Stimulated activated CD4-positive, alpha-beta T cell treated with anti-CD3 and anti-CD28 coated beads, Interleukin-12 subunit alpha, Interleukin-12 subunit beta, amount 100 ng/mL, for 24 hours (primary cell): ENCODE data around the gene CTNND2.

Experiments used
- DNase-seq, 2 experiments: peaks; one replicate each; pipeline ENCODE4 v3.0.0-alpha.2; 2020; ENCODE audit warnings: low read depth in 2 of 2

The CTNND2 gene

DNA sequence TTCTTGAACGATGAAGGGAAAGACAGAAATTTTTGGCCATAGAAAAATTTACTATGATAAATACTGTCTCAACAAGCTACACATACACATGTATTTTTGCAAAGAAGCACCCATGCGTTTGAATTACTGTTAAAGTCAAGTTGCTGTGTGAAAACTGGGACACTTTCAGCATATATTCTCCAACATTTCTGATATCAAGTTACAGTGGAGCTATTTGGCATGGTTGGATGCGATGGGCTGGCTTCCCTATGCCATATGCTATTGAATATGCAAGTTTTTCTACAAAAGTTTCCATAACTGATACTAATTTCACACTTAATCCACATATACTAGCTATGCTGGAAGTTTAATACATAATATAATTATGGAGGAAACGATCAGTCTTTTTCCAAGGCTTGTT, 381.4 kb downstream of the CTNND2 start:
- no peak for DNase-seq

DNA sequence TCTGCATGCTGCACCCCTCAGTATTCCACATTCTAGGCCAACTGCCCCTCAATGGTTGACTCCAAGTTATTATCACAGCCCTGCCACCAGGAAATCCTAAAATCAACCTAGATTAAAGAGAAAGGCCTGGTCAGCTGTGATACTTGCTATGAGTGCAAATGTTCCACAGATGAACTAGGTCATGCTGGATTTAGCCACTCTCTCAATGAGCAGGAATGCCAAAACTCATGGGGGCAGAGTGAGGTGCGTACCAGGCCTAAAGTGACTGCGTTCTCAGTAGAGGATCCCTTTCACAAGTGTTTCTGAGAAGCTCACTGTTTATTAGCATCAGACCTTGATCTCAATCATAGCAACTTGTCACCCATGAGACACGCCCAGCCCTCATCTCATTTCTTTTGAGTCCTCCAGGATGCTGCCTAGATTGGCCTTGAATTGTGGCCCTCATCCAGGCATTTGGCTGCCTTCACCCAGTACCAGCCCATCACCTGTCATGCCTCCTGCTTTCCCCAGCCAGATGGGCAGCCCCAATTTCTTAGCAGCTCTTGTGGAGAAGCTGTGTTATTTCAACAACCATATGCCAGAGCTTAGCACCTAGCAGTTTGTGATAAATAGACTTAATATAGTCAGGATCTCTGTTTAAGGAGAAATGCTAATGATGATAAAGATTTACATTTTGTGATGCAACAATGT, 383.9 kb downstream of the CTNND2 start:
- DNase-seq, result no peak

DNA sequence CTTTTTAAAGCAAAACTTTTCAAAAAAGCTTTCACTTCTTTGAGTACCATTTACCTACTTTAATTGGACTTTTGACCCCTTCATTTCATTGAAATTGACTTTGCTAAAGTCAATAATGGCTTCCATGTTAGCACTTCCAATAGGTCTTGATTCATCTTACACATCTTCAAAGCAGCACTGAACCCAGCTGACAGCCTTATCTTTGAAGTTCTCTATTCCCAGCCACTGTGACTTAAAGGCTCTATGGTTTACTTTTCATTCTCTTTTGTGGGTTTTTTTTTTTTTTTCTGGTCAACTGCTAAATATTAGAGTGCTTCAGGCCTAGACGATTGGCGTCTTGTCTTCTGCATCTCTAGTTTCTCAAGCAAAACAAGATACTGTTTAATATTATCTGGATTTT, 385.0 kb downstream of the CTNND2 start:
- no peak for DNase-seq

DNA sequence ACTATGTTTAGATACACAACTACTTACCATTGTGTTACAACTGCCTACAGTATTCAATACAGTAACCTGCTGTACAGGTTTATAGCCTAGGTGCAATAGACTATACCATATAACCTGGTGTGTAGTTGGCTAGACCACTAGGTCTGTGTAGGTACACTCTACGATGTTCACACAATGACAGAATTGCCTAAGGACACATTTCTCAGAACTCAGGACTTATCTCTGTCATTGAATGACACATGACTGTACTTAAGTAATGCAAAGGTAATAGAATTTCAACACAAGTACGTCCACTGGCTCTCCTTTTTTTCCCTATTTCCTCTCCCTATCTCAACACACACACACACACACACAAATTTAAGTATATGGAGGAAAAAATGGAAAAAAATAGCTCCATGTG, 385.6 kb downstream of the CTNND2 start:
- no peak for DNase-seq

DNA sequence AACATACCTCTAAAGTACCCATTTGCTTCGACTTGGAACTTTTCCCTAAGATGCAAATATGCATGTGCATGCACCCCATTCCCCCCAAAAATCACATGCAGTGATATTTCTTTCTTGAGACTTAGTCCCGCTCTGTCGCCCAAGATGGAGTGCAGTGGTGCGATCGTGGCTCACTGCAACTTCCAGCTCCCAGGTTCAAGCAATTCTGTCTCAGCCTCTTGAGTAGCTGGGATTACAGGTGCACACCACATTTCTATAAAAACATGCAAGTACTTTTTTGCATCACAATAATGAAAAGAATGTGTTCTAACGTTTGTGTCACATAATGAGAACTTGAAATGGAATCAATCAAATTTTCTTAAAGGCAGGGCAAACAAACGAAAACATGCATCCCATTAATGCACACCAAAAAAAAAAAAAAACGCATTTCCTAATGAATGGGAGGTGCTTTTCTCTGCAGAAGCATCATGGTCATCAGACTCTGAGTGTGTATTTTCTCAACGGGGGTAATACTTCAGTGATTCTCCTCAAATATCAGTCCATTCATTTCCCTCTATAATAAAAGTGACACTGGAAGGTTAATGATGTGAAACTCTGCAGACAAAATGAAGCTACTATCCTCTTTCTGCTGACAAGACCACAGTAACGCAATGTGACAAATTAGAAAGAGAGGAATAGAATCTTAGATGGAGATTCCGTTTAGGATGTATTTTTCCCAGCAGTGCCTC, 389.4 kb downstream of the CTNND2 start:
- no peak for DNase-seq

DNA sequence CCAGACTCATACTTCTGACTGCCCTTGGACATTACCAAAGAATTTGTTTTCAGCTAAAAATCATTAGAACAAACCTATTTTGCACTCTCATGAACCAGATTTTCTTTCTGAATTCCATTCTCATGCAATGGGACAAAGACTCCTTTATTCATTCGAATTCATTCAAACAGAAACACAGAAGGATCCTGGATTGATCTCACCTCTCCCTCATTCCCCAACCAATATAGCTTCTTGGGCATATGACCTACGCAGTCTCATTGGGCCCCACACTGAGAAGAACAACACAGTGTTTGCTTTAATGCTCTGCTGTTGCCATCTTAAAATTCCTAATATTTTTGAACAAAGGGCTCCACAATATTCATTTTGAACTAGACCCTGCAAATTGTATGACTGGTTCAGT, 392.4 kb downstream of the CTNND2 start:
- no peak for DNase-seq

DNA sequence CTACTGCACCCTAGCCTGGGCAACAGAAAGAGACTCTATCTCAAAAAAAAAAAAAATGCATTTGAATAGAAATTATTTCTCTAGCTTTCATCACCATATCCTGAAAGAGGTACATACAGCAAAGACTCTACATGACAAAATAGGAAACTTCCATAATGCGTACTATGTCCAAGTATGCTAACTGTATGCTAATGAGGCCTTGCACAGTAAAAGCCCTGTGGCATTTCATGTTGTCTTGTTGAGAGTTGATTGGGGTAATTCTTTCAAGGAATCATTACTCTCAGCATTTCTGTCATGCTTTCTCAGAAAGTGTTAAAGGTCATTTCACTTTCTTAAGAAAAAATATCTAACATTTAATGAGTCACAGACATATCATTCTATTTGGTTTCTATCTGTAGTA, 393.4 kb downstream of the CTNND2 start:
- no peak for DNase-seq

DNA sequence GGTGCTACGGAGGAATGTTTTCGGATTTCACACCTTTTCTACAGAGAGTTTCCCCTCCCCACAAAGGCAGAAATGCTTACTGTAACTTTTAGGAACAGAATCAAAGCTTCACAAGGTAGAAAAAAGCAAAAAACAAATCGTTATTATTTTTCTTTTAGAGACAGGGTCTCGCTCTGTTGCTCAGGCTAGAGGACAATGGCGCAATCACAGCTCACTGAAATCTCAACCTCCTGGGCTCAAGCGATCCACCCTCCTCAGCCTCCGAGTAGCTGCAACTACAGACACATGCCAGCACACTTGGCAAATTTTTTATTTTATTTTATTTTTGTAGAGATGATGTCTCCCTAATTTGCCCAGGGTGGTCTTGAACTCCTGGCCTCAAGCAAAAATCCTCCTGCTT, 394.5 kb downstream of the CTNND2 start:
- no peak for DNase-seq

DNA sequence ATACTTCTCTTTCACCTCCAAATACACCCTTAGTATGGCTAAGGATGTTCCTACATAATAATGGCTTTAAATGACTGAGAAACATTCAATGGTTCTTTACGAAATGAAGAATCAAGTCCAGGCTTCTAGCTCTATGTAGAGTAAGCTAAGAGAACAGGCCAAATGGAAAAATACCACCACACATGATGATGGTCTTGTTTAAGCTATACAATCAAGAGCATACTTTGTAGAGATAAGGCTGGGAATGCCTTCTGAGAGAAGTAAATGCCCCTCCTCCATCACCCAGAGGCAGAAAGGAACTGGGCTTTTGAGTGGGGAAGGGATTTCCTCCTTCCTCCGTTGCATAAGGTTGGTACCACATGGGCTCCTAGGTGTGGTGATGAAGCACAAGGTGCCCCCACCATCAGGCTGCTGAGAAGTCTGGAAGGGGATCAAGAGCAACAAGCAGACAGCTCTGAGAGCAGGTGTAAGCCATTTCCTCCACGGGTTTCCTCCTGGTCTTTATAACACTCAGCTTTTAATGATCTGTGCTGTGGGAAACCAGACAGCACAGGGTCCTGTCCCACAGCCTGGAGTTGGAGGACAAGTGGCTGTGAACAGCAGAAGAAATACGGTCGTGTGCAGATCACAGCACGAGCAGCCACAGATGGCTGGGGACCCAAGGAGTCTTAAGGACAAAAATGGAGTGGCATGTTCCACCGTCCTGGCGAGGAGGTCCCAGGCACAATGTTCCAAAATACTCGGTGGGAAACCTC, 396.9 kb downstream of the CTNND2 start:
- no peak for DNase-seq

DNA sequence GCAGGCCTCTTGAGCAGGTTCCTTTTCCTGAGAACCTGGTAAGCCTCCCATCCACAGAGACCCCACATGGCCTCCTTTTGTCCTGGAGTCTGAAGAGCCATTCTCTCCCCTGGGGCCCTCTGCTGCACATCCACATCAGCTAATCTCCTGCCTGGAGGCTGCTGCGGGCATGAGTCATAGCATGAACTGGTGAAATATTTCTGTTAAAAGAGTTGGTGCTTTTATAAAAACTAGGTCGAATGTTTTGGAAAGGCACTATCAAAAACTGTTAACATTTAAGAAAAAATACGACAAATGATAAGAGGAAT, 399.4 kb downstream of the CTNND2 start:
- DNase-seq, result no peak

DNA sequence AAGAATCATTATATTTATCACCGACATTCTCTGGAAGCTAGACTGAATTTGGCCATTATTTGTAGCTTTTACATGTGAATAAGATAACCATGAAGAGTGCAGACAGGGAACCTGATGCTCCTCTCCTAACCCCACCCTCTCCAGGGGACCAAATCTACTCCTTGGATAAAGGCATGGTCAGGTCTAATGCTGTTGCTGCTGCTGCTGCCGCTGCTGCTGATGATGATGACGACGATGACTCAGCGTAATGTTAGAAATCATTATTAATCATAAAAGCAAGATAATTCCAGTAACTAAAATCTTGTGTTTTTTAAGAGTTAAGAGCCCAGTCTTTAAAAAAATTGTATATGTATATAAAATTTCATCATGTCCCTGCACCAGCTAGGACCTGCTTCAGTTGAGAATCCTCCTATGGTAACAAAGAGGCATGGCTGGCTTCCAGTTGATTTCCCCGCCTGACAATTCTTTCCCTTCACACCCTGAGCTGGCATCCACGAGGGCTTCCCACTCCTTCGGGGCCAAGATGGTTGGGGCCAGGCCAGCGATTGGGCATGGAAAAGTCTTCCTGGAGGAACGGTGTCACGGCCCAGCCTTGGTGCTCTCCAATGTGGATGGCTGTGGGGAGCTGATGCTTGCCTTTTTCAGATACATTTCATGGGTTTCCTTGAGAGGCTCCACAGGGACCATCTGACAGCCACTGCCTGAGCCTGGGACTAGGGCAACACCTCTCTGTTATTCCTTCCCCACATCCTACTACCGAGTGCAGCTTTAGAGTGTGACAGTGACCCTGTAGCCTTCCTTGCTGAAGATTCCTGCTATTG, 400.0 kb downstream of the CTNND2 start:
- DNase-seq, result no peak

DNA sequence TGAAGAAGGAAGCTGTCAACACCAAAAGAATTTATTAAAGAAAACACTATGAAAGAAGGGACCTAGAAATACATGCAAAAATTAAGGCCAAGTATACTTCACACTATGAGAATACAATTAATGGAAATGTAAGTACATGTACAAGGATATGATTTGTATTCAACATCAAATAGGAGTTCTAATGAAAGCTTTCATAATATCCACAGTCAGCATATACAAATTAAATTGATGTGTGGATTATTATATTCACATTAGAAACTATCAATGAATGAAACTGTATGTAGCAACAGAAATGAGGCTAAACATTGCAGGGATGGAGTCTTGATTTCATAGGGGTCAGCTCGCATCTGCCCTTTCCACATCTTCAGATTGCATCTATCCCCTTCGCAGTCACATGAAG, 401.5 kb downstream of the CTNND2 start:
- no peak for DNase-seq

DNA sequence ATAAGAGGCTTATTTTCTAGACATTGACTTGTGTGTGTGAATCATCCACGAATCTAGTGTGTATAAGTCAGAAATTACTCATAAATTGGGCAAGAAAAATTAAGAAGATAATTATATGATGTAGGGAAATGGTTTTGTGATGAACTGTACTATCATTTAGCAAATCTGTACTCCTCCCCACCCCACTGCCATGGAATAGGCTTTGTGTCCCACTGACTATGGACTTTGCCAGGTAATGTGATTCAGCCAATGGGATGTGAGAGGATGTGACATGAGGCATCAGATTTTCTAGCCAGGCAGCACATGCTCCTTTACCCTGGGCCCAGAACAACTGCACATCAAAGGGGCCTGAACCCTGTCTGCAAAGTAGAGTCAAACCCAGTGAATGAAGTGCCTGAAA, 406.6 kb downstream of the CTNND2 start:
- no peak for DNase-seq

DNA sequence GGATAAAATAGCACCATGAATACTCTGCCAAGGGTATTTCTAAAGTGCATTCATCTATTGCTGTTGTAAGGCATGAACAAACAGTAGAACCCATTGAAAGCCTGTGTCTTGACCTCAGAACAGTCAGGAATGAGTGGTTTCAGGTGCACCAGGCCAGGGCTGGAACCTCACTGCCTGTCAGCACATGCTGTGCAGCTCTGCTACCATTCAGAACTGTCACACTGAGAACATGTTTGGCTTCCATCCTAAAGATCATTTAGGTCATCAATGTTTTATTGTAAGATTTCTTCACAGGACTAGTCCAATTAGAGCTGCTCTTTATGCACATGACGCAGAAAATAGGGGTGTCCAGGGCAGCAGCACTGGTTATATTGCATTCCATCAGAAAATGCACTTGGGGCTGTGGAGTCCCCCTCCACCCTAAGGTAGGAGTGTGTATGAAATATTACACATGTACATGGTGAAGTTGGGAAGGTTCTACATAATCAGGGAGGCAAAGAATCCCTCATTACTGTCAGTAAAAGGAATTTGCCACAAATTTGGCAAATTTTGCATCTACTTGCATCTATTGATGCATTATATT, 408.0 kb downstream of the CTNND2 start:
- DNase-seq, result no peak

DNA sequence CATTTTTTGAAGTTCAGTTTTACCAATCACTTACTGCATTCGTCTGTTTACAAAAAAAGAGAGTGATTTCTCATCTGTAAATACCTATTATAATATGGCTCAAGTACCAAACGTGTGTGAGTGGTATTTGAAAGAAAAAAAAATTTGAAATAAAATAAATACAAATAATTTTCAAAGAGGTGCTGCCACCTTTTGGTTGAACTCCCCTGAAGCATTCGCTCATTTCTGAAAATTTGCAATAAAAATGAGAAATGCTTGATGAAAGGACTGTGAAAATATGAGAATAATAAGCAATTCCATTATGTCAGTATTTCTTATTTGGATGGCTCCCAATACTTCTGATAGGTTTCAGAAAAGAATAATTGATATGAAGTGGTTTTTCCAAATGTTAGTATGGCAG, 409.9 kb downstream of the CTNND2 start:
- no peak for DNase-seq

DNA sequence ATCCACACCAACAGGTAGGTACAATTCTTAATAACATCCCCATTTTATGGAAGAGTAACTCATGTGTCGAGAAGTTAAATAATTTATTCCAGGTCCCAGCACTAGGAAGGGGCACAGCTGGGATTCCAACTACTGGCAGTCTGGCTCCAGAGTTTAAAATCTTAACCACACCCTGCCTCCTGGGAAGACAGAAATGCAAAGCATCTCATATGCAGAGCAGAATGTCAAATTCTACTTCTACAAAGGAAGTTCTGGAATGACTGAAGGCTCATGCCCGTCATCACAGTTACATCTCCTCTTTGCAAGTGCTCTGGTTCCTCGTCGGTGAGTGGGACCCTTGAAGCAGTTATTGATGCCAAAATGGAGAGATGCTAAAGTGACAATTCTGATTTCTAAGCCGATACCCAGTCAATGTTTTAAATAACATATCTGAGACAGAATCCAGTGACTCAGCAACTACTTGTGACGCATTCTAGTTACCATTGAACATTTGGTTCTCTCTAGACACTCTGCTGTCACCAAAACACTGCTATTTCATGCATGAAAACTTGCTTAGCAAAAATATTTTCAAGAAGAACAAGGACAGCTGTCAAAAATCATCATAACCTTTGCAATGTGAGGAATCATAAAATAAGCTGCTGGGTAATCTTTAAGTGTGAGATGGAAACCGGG, 412.7 kb downstream of the CTNND2 start:
- no peak for DNase-seq

DNA sequence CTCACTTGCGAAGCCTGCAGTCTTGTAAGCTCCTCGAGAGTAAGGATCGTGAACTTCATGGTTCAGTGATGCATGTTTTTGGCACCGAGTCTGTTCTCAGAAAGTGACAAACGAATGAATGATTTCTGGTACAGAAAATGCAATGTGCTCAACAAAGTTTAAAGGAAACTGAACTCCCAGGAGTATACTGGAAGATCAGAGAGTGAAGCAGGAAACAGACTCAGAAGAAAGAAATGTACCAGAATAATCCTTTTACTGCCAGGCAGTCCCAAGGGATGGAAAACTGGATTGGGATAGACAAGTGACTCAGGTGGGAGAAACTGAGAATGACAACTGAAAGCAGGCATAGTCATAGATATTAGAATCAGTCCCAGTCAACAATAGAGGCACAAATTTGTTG, 420.6 kb downstream of the CTNND2 start:
- no peak for DNase-seq

DNA sequence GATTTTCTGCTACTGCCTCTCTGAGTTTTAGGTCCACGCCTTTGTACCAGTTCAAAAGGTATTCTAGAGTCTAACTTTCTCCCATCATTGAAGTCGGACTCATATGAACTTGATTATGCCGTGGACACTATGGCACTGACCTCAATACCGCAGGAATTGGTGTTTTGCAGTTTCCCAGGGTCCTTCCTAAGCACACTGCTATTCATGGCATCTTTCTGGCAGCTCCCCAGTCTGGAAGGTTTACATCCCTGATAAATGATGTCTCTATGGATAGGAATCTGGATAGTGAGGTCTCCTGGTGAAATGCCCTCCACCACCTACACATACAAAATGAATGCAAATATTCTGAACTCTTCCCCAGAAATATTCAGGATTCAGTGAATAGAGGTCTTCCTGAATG, 422.2 kb downstream of the CTNND2 start:
- no peak for DNase-seq

DNA sequence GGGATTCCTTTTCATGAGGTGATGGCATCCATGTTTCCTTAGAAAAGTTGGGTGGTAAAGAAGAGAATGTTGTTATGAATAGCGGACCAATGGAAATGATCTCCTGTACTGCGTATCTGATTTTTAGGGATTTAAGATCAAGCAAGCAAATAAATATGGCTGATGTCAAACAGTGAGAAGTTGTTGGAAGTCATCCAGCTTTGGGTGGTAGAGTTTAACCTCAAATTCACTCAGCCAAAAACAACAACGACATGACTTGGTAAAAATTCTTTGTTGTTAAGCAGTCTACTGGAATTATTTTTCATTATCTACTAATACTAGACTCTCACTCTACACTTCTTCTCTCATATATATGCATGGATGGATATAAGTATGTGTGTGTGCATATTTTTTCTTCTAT, 426.5 kb downstream of the CTNND2 start:
- no peak for DNase-seq

DNA sequence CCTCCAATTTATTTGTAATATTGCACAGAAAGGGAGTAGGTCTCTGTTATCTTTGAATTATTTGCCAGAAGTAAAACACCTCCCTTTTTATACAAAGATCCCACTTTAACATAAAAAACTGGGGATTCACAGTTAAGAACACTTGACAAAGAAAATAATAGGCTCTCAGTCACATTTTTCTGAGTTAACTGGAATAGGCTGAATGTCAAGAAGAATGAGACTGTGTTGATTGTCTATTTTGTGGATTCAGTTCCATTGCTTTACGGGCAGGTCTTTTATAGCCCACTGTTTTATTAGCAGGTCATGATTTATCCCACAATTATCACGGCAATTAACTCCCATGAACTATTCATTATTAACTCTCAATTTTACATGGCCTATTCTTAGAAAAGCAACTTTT, 427.4 kb downstream of the CTNND2 start:
- no peak for DNase-seq

DNA sequence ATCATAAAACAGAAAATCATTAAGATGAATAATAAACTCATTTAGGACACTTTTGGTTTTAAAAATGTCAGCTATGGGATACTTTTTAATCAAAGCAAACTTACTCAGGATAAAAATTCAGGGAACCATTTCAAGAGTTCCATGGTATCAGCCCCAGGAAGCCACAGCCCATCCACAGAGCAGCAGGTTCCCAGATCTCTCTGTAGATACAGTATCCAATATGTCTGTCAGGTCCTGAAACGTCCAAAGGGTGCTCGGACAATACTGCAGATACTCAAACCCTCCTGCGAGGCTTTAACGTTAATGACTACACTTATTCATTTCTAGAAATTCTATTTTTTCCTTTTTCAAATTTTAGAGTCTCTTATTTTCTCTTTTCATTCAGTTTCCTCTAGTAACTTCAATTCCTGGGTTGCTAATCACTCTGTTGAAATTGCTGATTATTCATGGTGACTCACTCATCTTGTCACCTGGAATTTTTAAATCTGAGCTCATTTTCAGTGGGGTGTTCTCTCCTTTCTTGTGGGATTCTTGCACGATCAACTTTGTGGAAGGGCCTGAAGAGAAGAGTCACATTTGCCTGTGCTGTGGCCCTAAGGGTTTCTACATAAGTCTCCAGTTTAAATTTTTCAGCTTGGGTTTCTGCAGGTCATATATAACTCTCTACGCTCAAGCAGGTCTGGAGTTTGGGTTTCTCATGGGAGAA, 435.8 kb downstream of the CTNND2 start:
- no peak for DNase-seq
